Activated naive CD4-positive, alpha-beta T cell treated with anti-CD3 and anti-CD28 coated beads, Interleukin-2, amount 10 ng/mL, durations not matched to agents 7 days and 5 days (primary cell): ENCODE measurements around the gene FAM184B.

ENCODE experiments used
- CTCF ChIA-PET: fragments of 350-600 bp; sonication (Branson Sonifier 250); formaldehyde crosslinking; loops from one replicate; lab custom pipeline; 2021; ENCODE audit warnings: antibody characterized with exemption; lab: Charles Lee
- DNase-seq: peaks from one replicate; pipeline ENCODE4 v3.0.0-alpha.2; 2020
- H3K27ac Mint-ChIP-seq: one replicate; pipeline ENCODE4 v1.8.0; 2021; ENCODE audit warnings: mild to moderate bottlenecking, moderate library complexity, mixed read lengths
- H3K27me3 Mint-ChIP-seq: one replicate; pipeline ENCODE4 v1.8.0; 2021; ENCODE audit warnings: mild to moderate bottlenecking, mixed read lengths
- H3K36me3 Mint-ChIP-seq: one replicate; pipeline ENCODE4 v1.8.0; 2021; ENCODE audit warnings: mixed read lengths
- H3K4me1 Mint-ChIP-seq: one replicate; pipeline ENCODE4 v1.8.0; 2021; ENCODE audit warnings: mixed read lengths
- H3K4me3 Mint-ChIP-seq: one replicate; pipeline ENCODE4 v1.8.0; 2021; ENCODE audit warnings: mild to moderate bottlenecking, moderate library complexity, mixed read lengths
- H3K9me3 Mint-ChIP-seq: one replicate; pipeline ENCODE4 v1.8.0; 2021; ENCODE audit warnings: mixed read lengths

FAM184B gene

GRCh38 chr4:17781300-17782287 lies at the start of gene FAM184B:
Gene FAM184B, minus strand, starts transcription at chr4:17781621. Its CDS starts 322 bp downstream, at chr4:17781299.
- H3K36me3 Mint-ChIP-seq: no peaks in the 10 kb centered on the region
- CTCF ChIA-PET: no interaction called here
- H3K27ac Mint-ChIP-seq: no peak within 1 kb of the TSS
- H3K4me3 Mint-ChIP-seq: no peak within 1 kb of the TSS
- no peak for DNase-seq
- H3K9me3 Mint-ChIP-seq: no peaks in the 10 kb centered on the region
- H3K27me3 Mint-ChIP-seq: peaks cover 45% of the 10 kb centered on the region
- peaks cover 11% of the 10 kb centered on the region for H3K4me1 Mint-ChIP-seq

- no peak for DNase-seq
- Mint-ChIP-seq H3K27me3 (no peaks in the 10 kb centered on the region), H3K4me3 (no peak overlapping the region), H3K4me1 (peaks cover 21% of the 10 kb centered on the region), H3K36me3 (peaks cover 61% of the 10 kb centered on the region), H3K9me3 (no peaks in the 10 kb centered on the region), H3K27ac (peak overlapping the region; percentile 14)
- CTCF ChIA-PET: interaction anchor here (0.9 kb wide), 1 partner anchor 11 kb away, joined by 4 read pairs; no protein-coding TSS in a partner anchor
Observed at GRCh38 chr4:17823871-17824669, 42.6 kb upstream of the FAM184B start.

GRCh38 chr4:17817027-17817426 lies 35.6 kb upstream of the FAM184B start:
- Mint-ChIP-seq H3K4me3 (no peak overlapping the region), H3K27ac (peak overlapping the region; percentile 85), H3K27me3 (no peaks in the 10 kb centered on the region), H3K9me3 (no peaks in the 10 kb centered on the region), H3K36me3 (peaks cover 55% of the 10 kb centered on the region), H3K4me1 (peaks cover 53% of the 10 kb centered on the region)
- CTCF ChIA-PET: interaction anchor here (0.5 to 2.3 kb wide), 19 partner anchors 8 to 551 kb away, joined by 3 to 18 read pairs (median 4); no protein-coding TSS in a partner anchor
- no peak for DNase-seq

- no peaks in the 10 kb centered on the region for H3K9me3 Mint-ChIP-seq
- peaks cover 53% of the 10 kb centered on the region for H3K4me1 Mint-ChIP-seq
- no peak overlapping the region for H3K4me3 Mint-ChIP-seq
- peaks cover 54% of the 10 kb centered on the region for H3K36me3 Mint-ChIP-seq
- no peaks in the 10 kb centered on the region for H3K27me3 Mint-ChIP-seq
- H3K27ac Mint-ChIP-seq: peak overlapping the region; percentile 46
- DNase-seq: no peak
- CTCF ChIA-PET: interaction anchor here (0.8 to 2.3 kb wide), 11 partner anchors 13 to 544 kb away, joined by 3 to 10 read pairs (median 5); no protein-coding TSS in a partner anchor
Observed at GRCh38 chr4:17816142-17816541, 34.7 kb upstream of the FAM184B start.

- Mint-ChIP-seq H3K4me1 (peaks cover 52% of the 10 kb centered on the region), H3K27ac (no peak overlapping the region), H3K36me3 (peaks cover 48% of the 10 kb centered on the region), H3K9me3 (no peaks in the 10 kb centered on the region), H3K4me3 (no peak overlapping the region), H3K27me3 (peaks cover 5% of the 10 kb centered on the region)
- no peak for DNase-seq
- CTCF ChIA-PET: interaction anchor here (0.6 to 1.7 kb wide), 4 partner anchors 10 to 1162 kb away, joined by 3 to 4 read pairs (median 3); no protein-coding TSS in a partner anchor
Observed at GRCh38 chr4:17814140-17814539, 32.7 kb upstream of the FAM184B start.

- Mint-ChIP-seq H3K27me3 (peaks cover 5% of the 10 kb centered on the region), H3K36me3 (peaks cover 48% of the 10 kb centered on the region), H3K4me3 (peak overlapping the region; percentile 87), H3K9me3 (no peaks in the 10 kb centered on the region), H3K27ac (peak overlapping the region; percentile 25), H3K4me1 (peaks cover 58% of the 10 kb centered on the region)
- CTCF ChIA-PET: interaction anchor here (0.7 to 1.3 kb wide), 2 partner anchors 10 to 12 kb away, joined by 3 to 4 read pairs; no protein-coding TSS in a partner anchor
- no peak for DNase-seq
Observed at GRCh38 chr4:17812801-17813200, 31.4 kb upstream of the FAM184B start.

GRCh38 chr4:17812125-17812524 lies 30.7 kb upstream of the FAM184B start:
- H3K36me3 Mint-ChIP-seq: peaks cover 46% of the 10 kb centered on the region
- H3K4me3 Mint-ChIP-seq: peak overlapping the region; percentile 87
- no peaks in the 10 kb centered on the region for H3K9me3 Mint-ChIP-seq
- DNase-seq: no peak
- H3K4me1 Mint-ChIP-seq: peaks cover 58% of the 10 kb centered on the region
- CTCF ChIA-PET: no interaction called here
- peak overlapping the region; percentile 89 for H3K27ac Mint-ChIP-seq
- peaks cover 5% of the 10 kb centered on the region for H3K27me3 Mint-ChIP-seq

GRCh38 chr4:17811078-17811603 lies 29.7 kb upstream of the FAM184B start:
- peak overlapping the region; percentile 97 for H3K27ac Mint-ChIP-seq
- H3K27me3 Mint-ChIP-seq: peaks cover 5% of the 10 kb centered on the region
- DNase-seq: peak; percentile 53
- peaks cover 59% of the 10 kb centered on the region for H3K4me1 Mint-ChIP-seq
- CTCF ChIA-PET: interaction anchor here (1.3 kb wide), 1 partner anchor 13 kb away, joined by 7 read pairs; no protein-coding TSS in a partner anchor
- H3K36me3 Mint-ChIP-seq: peaks cover 40% of the 10 kb centered on the region
- no peaks in the 10 kb centered on the region for H3K9me3 Mint-ChIP-seq
- H3K4me3 Mint-ChIP-seq: peak overlapping the region; percentile 87

- DNase-seq: peak; percentile 100
- Mint-ChIP-seq H3K27ac (peak within 1 kb of the TSS; percentile 97), H3K36me3 (peaks cover 36% of the 10 kb centered on the region), H3K27me3 (peaks cover 5% of the 10 kb centered on the region), H3K9me3 (no peaks in the 10 kb centered on the region), H3K4me1 (peaks cover 59% of the 10 kb centered on the region), H3K4me3 (peak within 1 kb of the TSS; percentile 87)
- CTCF ChIA-PET: interaction anchor here (0.7 to 4.0 kb wide), 6 partner anchors 8 to 303 kb away, joined by 3 to 21 read pairs (median 5); partner anchors contain the start of gene LAP3
Observed at GRCh38 chr4:17810260-17811077, 29.0 kb upstream of the FAM184B start, which contains the start of the genes DCAF16 and NCAPG. Gene DCAF16, minus strand, starts transcription at chr4:17810757. Its CDS starts 6,616 bp downstream, at chr4:17804141. Gene NCAPG, plus strand, starts transcription at chr4:17810979. Its CDS starts 99 bp downstream, at chr4:17811078.

GRCh38 chr4:17809667-17810066 lies 28.2 kb upstream of the FAM184B start:
- DNase-seq: peak; percentile 24
- H3K4me1 Mint-ChIP-seq: peaks cover 54% of the 10 kb centered on the region
- H3K27me3 Mint-ChIP-seq: peaks cover 5% of the 10 kb centered on the region
- H3K27ac Mint-ChIP-seq: peak overlapping the region; percentile 97
- peaks cover 31% of the 10 kb centered on the region for H3K36me3 Mint-ChIP-seq
- peak overlapping the region; percentile 87 for H3K4me3 Mint-ChIP-seq
- CTCF ChIA-PET: interaction anchor here (0.7 to 4.0 kb wide), 8 partner anchors 9 to 302 kb away, joined by 3 to 21 read pairs (median 4); partner anchors contain the start of gene LAP3
- H3K9me3 Mint-ChIP-seq: no peaks in the 10 kb centered on the region

GRCh38 chr4:17807446-17807845 lies 26.0 kb upstream of the FAM184B start:
- Mint-ChIP-seq H3K4me1 (peaks cover 39% of the 10 kb centered on the region), H3K27ac (peak overlapping the region; percentile 56), H3K36me3 (peaks cover 42% of the 10 kb centered on the region), H3K27me3 (peaks cover 5% of the 10 kb centered on the region), H3K4me3 (peak overlapping the region; percentile 44), H3K9me3 (no peaks in the 10 kb centered on the region)
- CTCF ChIA-PET: interaction anchor here (1.0 to 4.0 kb wide), 5 partner anchors 10 to 263 kb away, joined by 3 to 21 read pairs (median 3); no protein-coding TSS in a partner anchor
- DNase-seq: no peak

- Mint-ChIP-seq H3K4me3 (no peak overlapping the region), H3K36me3 (peaks cover 46% of the 10 kb centered on the region), H3K27me3 (peaks cover 4% of the 10 kb centered on the region), H3K9me3 (no peaks in the 10 kb centered on the region), H3K4me1 (peaks cover 32% of the 10 kb centered on the region), H3K27ac (peak overlapping the region; percentile 60)
- CTCF ChIA-PET: interaction anchor here (1.0 to 1.4 kb wide), 2 partner anchors 211 to 257 kb away, joined by 3 to 6 read pairs; no protein-coding TSS in a partner anchor
- no peak for DNase-seq
Observed at GRCh38 chr4:17805580-17806155, 24.2 kb upstream of the FAM184B start.
